AG09309 (cell line): ENCODE results near the gene TMEM214.

Experiments
- DNase-seq: peaks from one replicate; pipeline ENCODE4 v3.0.0-alpha.2; 2010; ENCODE audit warnings: low read depth
- H3K4me3 ChIP-seq: 2 replicates; pipeline ENCODE4 v1.5.1; 2011; ENCODE audit warnings: mild to moderate bottlenecking, low read depth, low read length, moderate library complexity; ENCODE audit not compliant: control insufficient read depth
- CTCF ChIP-seq: IDR thresholded peaks from 2 replicates; pipeline ENCODE4 v1.5.1; 2011; ENCODE audit warnings: mild to moderate bottlenecking, low read depth, low read length, inconsistent platforms; ENCODE audit not compliant: insufficient read depth, control insufficient read depth; ENCODE audit errors: missing control alignments

The TMEM214 gene

DNA sequence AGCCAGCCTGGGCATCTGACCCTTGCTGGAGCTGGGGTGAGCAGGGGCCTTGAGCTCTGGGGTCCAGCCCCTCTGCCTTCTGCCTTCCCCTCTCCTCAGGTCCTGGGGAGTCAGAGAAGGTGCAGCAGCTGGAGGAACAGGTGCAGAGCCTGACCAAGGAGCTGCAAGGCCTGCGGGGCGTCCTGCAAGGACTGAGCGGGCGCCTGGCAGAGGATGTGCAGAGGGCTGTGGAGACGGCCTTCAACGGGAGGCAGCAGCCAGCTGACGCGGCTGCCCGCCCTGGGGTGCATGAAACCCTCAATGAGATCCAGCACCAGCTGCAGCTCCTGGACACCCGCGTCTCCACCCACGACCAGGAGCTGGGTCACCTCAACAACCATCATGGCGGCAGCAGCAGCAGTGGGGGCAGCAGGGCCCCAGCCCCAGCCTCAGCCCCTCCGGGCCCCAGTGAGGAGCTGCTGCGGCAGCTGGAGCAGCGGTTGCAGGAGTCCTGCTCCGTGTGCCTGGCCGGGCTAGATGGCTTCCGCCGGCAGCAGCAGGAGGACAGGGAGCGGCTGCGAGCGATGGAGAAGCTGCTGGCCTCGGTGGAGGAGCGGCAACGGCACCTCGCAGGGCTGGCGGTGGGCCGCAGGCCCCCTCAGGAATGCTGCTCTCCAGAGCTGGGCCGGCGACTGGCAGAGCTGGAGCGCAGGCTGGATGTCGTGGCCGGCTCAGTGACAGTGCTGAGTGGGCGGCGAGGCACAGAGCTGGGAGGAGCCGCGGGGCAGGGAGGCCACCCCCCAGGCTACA lies 49.4 kb downstream of the TMEM214 start:
- no peak overlapping the region for H3K4me3 ChIP-seq
- no peak for TF ChIP-seq CTCF
- DNase-seq = no peak

DNA sequence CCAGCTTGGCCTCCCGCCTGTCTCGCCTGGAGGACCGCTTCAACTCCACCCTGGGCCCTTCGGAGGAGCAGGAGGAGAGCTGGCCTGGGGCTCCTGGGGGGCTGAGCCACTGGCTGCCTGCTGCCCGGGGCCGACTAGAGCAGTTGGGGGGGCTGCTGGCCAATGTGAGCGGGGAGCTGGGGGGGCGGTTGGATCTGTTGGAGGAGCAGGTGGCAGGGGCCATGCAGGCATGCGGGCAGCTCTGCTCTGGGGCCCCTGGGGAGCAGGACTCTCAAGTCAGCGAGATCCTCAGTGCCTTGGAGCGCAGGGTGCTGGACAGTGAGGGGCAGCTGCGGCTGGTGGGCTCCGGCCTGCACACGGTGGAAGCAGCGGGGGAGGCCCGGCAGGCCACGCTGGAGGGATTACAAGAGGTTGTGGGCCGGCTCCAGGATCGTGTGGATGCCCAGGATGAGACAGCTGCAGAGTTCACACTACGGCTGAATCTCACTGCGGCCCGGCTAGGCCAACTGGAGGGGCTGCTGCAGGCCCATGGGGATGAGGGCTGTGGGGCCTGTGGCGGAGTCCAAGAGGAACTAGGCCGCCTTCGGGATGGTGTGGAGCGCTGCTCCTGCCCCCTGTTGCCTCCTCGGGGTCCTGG lies 50.1 kb downstream of the TMEM214 start:
- DNase-seq = no peak
- no peak for TF ChIP-seq CTCF
- no peak overlapping the region for H3K4me3 ChIP-seq

- no peak for TF ChIP-seq CTCF
- no peak for DNase-seq
- no peak overlapping the region for H3K4me3 ChIP-seq
These were observed 50.9 kb downstream of the TMEM214 start for GRCh38 chr2:27083410-27084296.

DNA sequence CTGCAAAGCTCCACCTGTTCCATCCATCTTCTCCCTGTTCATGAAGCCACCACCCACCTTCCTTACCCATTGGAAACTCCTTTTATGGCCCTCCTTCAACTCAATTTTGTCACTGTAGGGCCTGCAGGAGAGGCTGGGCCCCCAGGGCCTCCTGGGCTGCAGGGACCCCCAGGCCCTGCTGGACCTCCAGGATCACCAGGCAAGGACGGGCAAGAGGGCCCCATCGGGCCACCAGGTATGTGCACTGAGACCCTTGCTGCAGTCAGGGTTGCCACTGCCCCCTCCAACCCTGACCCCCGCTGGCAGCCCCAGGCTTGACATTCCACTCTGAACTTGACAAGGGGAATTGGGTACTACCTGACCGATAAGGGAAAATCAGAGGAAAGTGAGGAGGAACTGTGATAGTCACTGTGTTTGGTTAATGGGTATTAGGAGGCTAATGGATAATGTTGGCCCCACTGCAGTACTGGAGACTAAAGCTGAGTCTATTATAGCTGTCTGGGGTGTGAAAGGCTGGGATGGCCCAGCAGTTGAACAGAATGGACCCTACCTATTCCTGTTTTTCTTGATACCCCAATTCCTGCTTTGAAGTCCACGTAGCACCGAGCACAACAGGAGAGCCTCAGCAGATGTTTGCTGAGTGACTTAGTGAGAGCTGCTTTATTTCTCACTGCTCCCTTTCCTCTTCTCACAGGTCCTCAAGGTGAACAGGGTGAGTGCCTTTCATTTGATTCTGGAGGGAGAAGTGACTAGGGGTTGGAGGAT lies 51.7 kb downstream of the TMEM214 start:
- H3K4me3 ChIP-seq = no peak overlapping the region
- DNase-seq = no peak
- no peak for TF ChIP-seq CTCF

- no peak overlapping the region for H3K4me3 ChIP-seq
- TF ChIP-seq CTCF = no peak
- DNase-seq = no peak
These were observed 52.4 kb downstream of the TMEM214 start for GRCh38 chr2:27085062-27085672.

DNA sequence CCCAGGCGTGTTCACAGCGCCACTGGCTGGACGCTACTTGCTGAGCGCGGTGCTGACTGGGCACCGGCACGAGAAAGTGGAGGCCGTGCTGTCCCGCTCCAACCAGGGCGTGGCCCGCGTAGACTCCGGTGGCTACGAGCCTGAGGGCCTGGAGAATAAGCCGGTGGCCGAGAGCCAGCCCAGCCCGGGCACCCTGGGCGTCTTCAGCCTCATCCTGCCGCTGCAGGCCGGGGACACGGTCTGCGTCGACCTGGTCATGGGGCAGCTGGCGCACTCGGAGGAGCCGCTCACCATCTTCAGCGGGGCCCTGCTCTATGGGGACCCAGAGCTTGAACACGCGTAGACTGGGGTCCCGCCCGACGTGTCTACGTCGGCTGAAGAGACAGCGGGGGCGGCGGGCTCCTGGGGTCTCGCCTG lies 52.9 kb downstream of the TMEM214 start:
- DNase-seq = no peak
- peak; percentile 55 for TF ChIP-seq CTCF
- peak overlapping the region; percentile 53 for H3K4me3 ChIP-seq
